Osteoblast (primary cell): ENCODE results near the gene CCM2. TPM values are rescaled to one million over a fixed set of nuclear protein-coding genes. Genes with fewer than 3 reads are reported as not detected.

Experiments used
- DNase-seq: peaks from one replicate; pipeline ENCODE4 v3.0.0; 2011; ENCODE audit warnings: low spot score, mixed read lengths; ENCODE audit not compliant: insufficient read length; ENCODE audit errors: missing footprints
- H2AFZ ChIP-seq: 2 replicates; pipeline ENCODE4 v1.6.0; 2011; ENCODE audit warnings: mild to moderate bottlenecking, low read length
- H3K27ac ChIP-seq: 2 replicates; pipeline ENCODE4 v1.5.1; 2011; ENCODE audit warnings: mild to moderate bottlenecking, low read depth, low read length, moderate library complexity
- H3K27me3 ChIP-seq: 2 replicates; pipeline ENCODE4 v1.6.0; 2012; ENCODE audit warnings: mild to moderate bottlenecking, control low read depth, inconsistent platforms, low read length, moderate library complexity; ENCODE audit not compliant: insufficient read depth
- H3K36me3 ChIP-seq: 2 replicates; pipeline ENCODE4 v1.5.1; 2011; ENCODE audit warnings: mild to moderate bottlenecking, low read length, control low read depth, moderate library complexity; ENCODE audit not compliant: insufficient read depth
- H3K4me1 ChIP-seq: 2 replicates; pipeline ENCODE4 v1.5.1; 2011; ENCODE audit warnings: mild to moderate bottlenecking, low read length, control low read depth, moderate library complexity; ENCODE audit not compliant: insufficient read depth
- H3K4me2 ChIP-seq: 2 replicates; pipeline ENCODE4 v1.6.0; 2011; ENCODE audit warnings: mild to moderate bottlenecking, low read length; ENCODE audit not compliant: insufficient read depth
- H3K4me3 ChIP-seq: fragments of 200-600 bp; sonication (generic); 3 replicates; pipeline ENCODE4 v1.5.1; 2012; ENCODE audit warnings: mild to moderate bottlenecking, low read length, inconsistent platforms; ENCODE audit not compliant: insufficient read depth
- H3K79me2 ChIP-seq: 2 replicates; pipeline ENCODE4 v1.6.0; 2012; ENCODE audit warnings: mild to moderate bottlenecking, low read length, control low read depth, inconsistent platforms; ENCODE audit not compliant: insufficient read depth
- H3K9me3 ChIP-seq: 2 replicates; pipeline ENCODE4 v1.5.1; 2011; ENCODE audit warnings: low read depth, low read length, control low read depth
- H4K20me1 ChIP-seq: 2 replicates; pipeline ENCODE4 v1.6.0; 2012; ENCODE audit warnings: mild to moderate bottlenecking, low read length, control low read depth; ENCODE audit not compliant: insufficient read depth
- CTCF ChIP-seq: IDR thresholded peaks from 2 replicates; pipeline ENCODE4 v1.5.1; 2011; ENCODE audit warnings: mild to moderate bottlenecking, low read depth, low read length, moderate library complexity; ENCODE audit errors: extremely low read depth
- total RNA-seq: library from RNA; depleted of rRNA; stranded (reverse); fragments of >200 nt; gene quantifications from 2 replicates; pipeline ENCODE4 v1.2.3, GENCODE V29; 2012

The CCM2 gene
- total RNA-seq, 1 donor: 42.3 TPM

DNA sequence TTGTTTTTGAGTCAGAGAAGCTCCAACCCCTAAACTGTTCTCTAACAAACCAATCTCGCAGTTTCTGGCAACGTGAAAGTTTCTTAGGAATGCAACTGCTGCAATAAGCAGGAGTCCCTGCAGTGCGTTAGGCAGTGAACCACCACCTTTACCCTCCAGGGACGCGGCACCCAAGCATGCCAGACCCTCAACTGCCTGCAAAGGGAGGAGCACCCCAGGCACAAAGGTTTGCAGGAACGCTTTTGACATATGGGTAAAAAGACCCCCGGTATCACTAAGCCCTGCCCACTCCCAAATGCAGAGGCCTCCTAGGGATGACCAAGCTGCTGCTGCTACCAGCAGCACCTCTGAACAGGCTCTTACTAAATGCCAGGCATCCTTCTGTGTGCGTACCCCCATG is 106.8 kb downstream of the CCM2 start:
- Histone ChIP-seq H3K79me2 (peaks cover 62% of the 10 kb centered on the region), H3K36me3 (peaks cover 76% of the 10 kb centered on the region), H4K20me1 (peaks cover 50% of the 10 kb centered on the region), H3K27ac (no peak overlapping the region), H3K9me3 (no peaks in the 10 kb centered on the region), H2AFZ (no peak overlapping the region), H3K4me3 (no peak overlapping the region), H3K27me3 (no peaks in the 10 kb centered on the region), H3K4me1 (peaks cover 6% of the 10 kb centered on the region), H3K4me2 (no peak overlapping the region)
- no peak for TF ChIP-seq CTCF
- DNase-seq: no peak

- Histone ChIP-seq H3K27me3 (no peaks in the 10 kb centered on the region), H3K79me2 (peaks cover 62% of the 10 kb centered on the region), H3K36me3 (peaks cover 70% of the 10 kb centered on the region), H3K4me3 (no peak overlapping the region), H3K4me1 (peaks cover 11% of the 10 kb centered on the region), H3K4me2 (no peak overlapping the region), H4K20me1 (peaks cover 48% of the 10 kb centered on the region), H3K27ac (no peak overlapping the region), H3K9me3 (no peaks in the 10 kb centered on the region), H2AFZ (no peak overlapping the region)
- no peak for DNase-seq
- no peak for TF ChIP-seq CTCF
Measured at GRCh38 chr7:45107356-45107755, 107.4 kb downstream of the CCM2 start.

- Histone ChIP-seq H2AFZ (no peak overlapping the region), H4K20me1 (peaks cover 45% of the 10 kb centered on the region), H3K4me1 (peaks cover 18% of the 10 kb centered on the region), H3K4me2 (no peak overlapping the region), H3K79me2 (peaks cover 62% of the 10 kb centered on the region), H3K36me3 (peaks cover 55% of the 10 kb centered on the region), H3K27me3 (no peaks in the 10 kb centered on the region), H3K9me3 (no peaks in the 10 kb centered on the region), H3K27ac (no peak overlapping the region), H3K4me3 (no peak overlapping the region)
- TF ChIP-seq CTCF: no peak
- no peak for DNase-seq
Measured at GRCh38 chr7:45108863-45109262, 108.9 kb downstream of the CCM2 start.

GRCh38 chr7:45111298-45112223 is 111.6 kb downstream of the CCM2 start, which contains the start of gene TBRG4:
Gene TBRG4 (minus strand): TSS chr7:45111697. CDS start chr7:45109237, 2,460 bp downstream.
- Histone ChIP-seq H3K4me3 (peak within 1 kb of the TSS; percentile 92), H4K20me1 (peaks cover 30% of the 10 kb centered on the region), H3K4me1 (peaks cover 18% of the 10 kb centered on the region), H2AFZ (peak within 1 kb of the TSS; percentile 99), H3K79me2 (peaks cover 48% of the 10 kb centered on the region), H3K9me3 (no peaks in the 10 kb centered on the region), H3K36me3 (peaks cover 29% of the 10 kb centered on the region), H3K4me2 (peak within 1 kb of the TSS; percentile 87), H3K27ac (peak within 1 kb of the TSS; percentile 96), H3K27me3 (peaks cover 7% of the 10 kb centered on the region)
- peak; percentile 30 for TF ChIP-seq CTCF
- DNase-seq: peak; percentile 97
